Neural progenitor cell (in vitro differentiated cells): ENCODE measurements around the gene MKI67. TPM values are rescaled to one million over a fixed set of nuclear protein-coding genes. Genes with fewer than 3 reads are reported as not detected.

Experiments
- DNase-seq: peaks from one replicate; pipeline ENCODE4 v3.0.0-alpha.2; 2016; ENCODE audit warnings: low spot score
- H2AFZ ChIP-seq: fragments of 200-600 bp; sonication (generic); replicated peaks from 2 replicates; pipeline ENCODE4 v1.6.1; 2016; ENCODE audit warnings: antibody characterized with exemption
- H3F3A ChIP-seq: fragments of 200-600 bp; sonication (generic); 2 replicates; pipeline ENCODE4 v1.6.1; 2016; ENCODE audit warnings: antibody characterized with exemption, low read depth
- H3K27ac ChIP-seq: fragments of 200-600 bp; sonication (generic); 2 replicates; pipeline ENCODE4 v1.5.1; 2016; ENCODE audit warnings: mild to moderate bottlenecking
- H3K27me3 ChIP-seq: fragments of 200-600 bp; sonication (generic); 2 replicates; pipeline ENCODE4 v1.6.1; 2016; ENCODE audit warnings: mild to moderate bottlenecking, moderate library complexity
- H3K36me3 ChIP-seq: fragments of 200-600 bp; sonication (generic); 2 replicates; pipeline ENCODE4 v1.5.1; 2016
- H3K4me1 ChIP-seq: fragments of 200-600 bp; sonication (generic); 2 replicates; pipeline ENCODE4 v1.6.1; 2016; ENCODE audit warnings: mixed run types
- H3K4me2 ChIP-seq: fragments of 200-600 bp; sonication (generic); 2 replicates; pipeline ENCODE4 v1.6.1; 2016
- H3K4me3 ChIP-seq: fragments of 200-600 bp; sonication (generic); 2 replicates; pipeline ENCODE4 v1.5.1; 2016
- H3K79me2 ChIP-seq: fragments of 200-600 bp; sonication (generic); 2 replicates; pipeline ENCODE4 v1.6.1; 2016; ENCODE audit warnings: low read depth
- H3K9ac ChIP-seq: fragments of 200-600 bp; sonication (generic); 2 replicates; pipeline ENCODE4 v1.6.1; 2016
- H3K9me3 ChIP-seq: fragments of 200-600 bp; sonication (generic); 2 replicates; pipeline ENCODE4 v1.5.1; 2016; ENCODE audit warnings: low read depth
- H4K20me1 ChIP-seq: fragments of 200-600 bp; sonication (generic); 2 replicates; pipeline ENCODE4 v1.6.1; 2016; ENCODE audit warnings: low read depth
- H3K27ac Mint-ChIP-seq: 3 replicates; pipeline ENCODE4 v1.8.0; 2021; ENCODE audit warnings: mixed read lengths
- H3K27me3 Mint-ChIP-seq: 2 replicates; pipeline ENCODE4 v1.8.0; 2022; ENCODE audit warnings: low read depth, mild to moderate bottlenecking, inconsistent platforms, moderate library complexity, mixed read lengths; ENCODE audit not compliant: insufficient read depth
- H3K36me3 Mint-ChIP-seq: 3 replicates; pipeline ENCODE4 v1.8.0; 2021; ENCODE audit warnings: mixed read lengths
- H3K4me1 Mint-ChIP-seq: 3 replicates; pipeline ENCODE4 v1.8.0; 2021; ENCODE audit warnings: mixed read lengths
- H3K4me3 Mint-ChIP-seq: 3 replicates; pipeline ENCODE4 v1.8.0; 2021; ENCODE audit warnings: mild to moderate bottlenecking, moderate library complexity, mixed read lengths
- H3K9me3 Mint-ChIP-seq: 3 replicates; pipeline ENCODE4 v1.8.0; 2020; ENCODE audit warnings: mixed read lengths
- EZH2 ChIP-seq: fragments of 200-600 bp; sonication (generic); IDR thresholded peaks from 2 replicates; pipeline ENCODE4 v1.6.1; 2017; ENCODE audit warnings: antibody characterized with exemption, mild to moderate bottlenecking, moderate library complexity
- EZH2phosphoT487 ChIP-seq: fragments of 200-600 bp; sonication (generic); IDR thresholded peaks from 2 replicates; pipeline ENCODE4 v1.6.1; 2017; ENCODE audit warnings: antibody characterized with exemption
- total RNA-seq: library from RNA; depleted of rRNA; stranded (reverse); fragments of >200 nt; gene quantifications from 2 replicates; pipeline ENCODE4 v1.2.3, GENCODE V29; 2015; ENCODE audit warnings: low replicate concordance
- TF ChIP-seq, protein P1 (sequence below): fragments of 200-600 bp; sonication (generic); IDR thresholded peaks from 2 replicates; pipeline ENCODE4 v1.5.1; 2017; ENCODE audit warnings: antibody characterized with exemption, mild to moderate bottlenecking

Gene MKI67
- total RNA-seq, 1 donor from 2014 or later = 65.8 TPM

GRCh38 chr10:128054163-128054970 is 71.9 kb downstream of the MKI67 start:
- DNase-seq = no peak
- Mint-ChIP-seq H3K27me3 (no peaks in the 10 kb centered on the region), H3K36me3 (no peaks in the 10 kb centered on the region), H3K27ac (no peak overlapping the region), H3K4me1 (no peaks in the 10 kb centered on the region), H3K4me3 (no peak overlapping the region), H3K9me3 (no peaks in the 10 kb centered on the region)
- Histone ChIP-seq H3K4me2 (no peak overlapping the region), H3K36me3 (no peaks in the 10 kb centered on the region), H3K4me3 (no peak overlapping the region), H3K9ac (no peak overlapping the region), H3K27me3 (no peaks in the 10 kb centered on the region), H3K27ac (no peak overlapping the region), H3K9me3 (no peaks in the 10 kb centered on the region), H3K4me1 (no peaks in the 10 kb centered on the region), H4K20me1 (no peaks in the 10 kb centered on the region), H3F3A (no peaks in the 10 kb centered on the region), H3K79me2 (no peaks in the 10 kb centered on the region), H2AFZ (no peak overlapping the region)
- no peak for TF ChIP-seq EZH2phosphoT487
- TF ChIP-seq EZH2 = no peak
- TF ChIP-seq, protein P1, sequence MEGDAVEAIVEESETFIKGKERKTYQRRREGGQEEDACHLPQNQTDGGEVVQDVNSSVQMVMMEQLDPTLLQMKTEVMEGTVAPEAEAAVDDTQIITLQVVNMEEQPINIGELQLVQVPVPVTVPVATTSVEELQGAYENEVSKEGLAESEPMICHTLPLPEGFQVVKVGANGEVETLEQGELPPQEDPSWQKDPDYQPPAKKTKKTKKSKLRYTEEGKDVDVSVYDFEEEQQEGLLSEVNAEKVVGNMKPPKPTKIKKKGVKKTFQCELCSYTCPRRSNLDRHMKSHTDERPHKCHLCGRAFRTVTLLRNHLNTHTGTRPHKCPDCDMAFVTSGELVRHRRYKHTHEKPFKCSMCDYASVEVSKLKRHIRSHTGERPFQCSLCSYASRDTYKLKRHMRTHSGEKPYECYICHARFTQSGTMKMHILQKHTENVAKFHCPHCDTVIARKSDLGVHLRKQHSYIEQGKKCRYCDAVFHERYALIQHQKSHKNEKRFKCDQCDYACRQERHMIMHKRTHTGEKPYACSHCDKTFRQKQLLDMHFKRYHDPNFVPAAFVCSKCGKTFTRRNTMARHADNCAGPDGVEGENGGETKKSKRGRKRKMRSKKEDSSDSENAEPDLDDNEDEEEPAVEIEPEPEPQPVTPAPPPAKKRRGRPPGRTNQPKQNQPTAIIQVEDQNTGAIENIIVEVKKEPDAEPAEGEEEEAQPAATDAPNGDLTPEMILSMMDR = no peak

GRCh38 chr10:128053356-128053755 is 72.9 kb downstream of the MKI67 start:
- TF ChIP-seq EZH2 (no peak), EZH2phosphoT487 (no peak)
- no peaks in the 10 kb centered on the region for H3K4me1 Mint-ChIP-seq
- Histone ChIP-seq H3K27ac (no peak overlapping the region), H3K9me3 (no peaks in the 10 kb centered on the region), H3K4me3 (no peak overlapping the region), H3K9ac (no peak overlapping the region), H3F3A (no peaks in the 10 kb centered on the region), H4K20me1 (no peaks in the 10 kb centered on the region), H3K4me1 (no peaks in the 10 kb centered on the region), H3K27me3 (no peaks in the 10 kb centered on the region), H3K79me2 (no peaks in the 10 kb centered on the region), H3K36me3 (no peaks in the 10 kb centered on the region), H2AFZ (no peak overlapping the region), H3K4me2 (no peak overlapping the region)
- H3K9me3 Mint-ChIP-seq = no peaks in the 10 kb centered on the region
- no peaks in the 10 kb centered on the region for H3K36me3 Mint-ChIP-seq
- H3K4me3 Mint-ChIP-seq = no peak overlapping the region
- H3K27me3 Mint-ChIP-seq = no peaks in the 10 kb centered on the region
- no peak for DNase-seq
- H3K27ac Mint-ChIP-seq = no peak overlapping the region

DNA sequence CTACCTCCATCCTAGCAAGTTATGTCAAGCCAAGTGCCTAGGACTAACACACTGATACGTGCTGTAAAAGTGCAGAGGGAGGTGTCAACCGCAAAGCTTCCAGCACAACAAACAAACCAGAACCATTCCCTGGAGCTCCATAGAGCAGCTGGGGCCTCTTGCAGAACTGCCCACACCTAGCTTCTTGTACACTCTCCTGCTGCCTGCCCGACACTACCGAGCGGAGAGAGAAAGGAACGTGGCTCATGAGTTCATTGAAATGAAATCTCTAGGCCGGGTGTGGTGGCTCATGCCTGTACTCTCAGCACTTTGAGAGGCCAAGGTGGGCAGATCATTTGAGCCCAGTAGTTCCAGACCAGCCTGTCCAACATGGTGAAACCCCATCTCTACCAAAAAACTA is 73.5 kb downstream of the MKI67 start:
- Histone ChIP-seq H3K4me3 (no peak overlapping the region), H3K4me2 (no peak overlapping the region), H3K9ac (no peak overlapping the region), H3K4me1 (no peaks in the 10 kb centered on the region), H3F3A (no peaks in the 10 kb centered on the region), H3K9me3 (no peaks in the 10 kb centered on the region), H2AFZ (no peak overlapping the region), H3K79me2 (no peaks in the 10 kb centered on the region), H3K27me3 (no peaks in the 10 kb centered on the region), H3K36me3 (no peaks in the 10 kb centered on the region), H4K20me1 (no peaks in the 10 kb centered on the region), H3K27ac (no peak overlapping the region)
- DNase-seq = no peak
- no peaks in the 10 kb centered on the region for H3K9me3 Mint-ChIP-seq
- H3K27ac Mint-ChIP-seq = no peak overlapping the region
- H3K4me1 Mint-ChIP-seq = no peaks in the 10 kb centered on the region
- H3K36me3 Mint-ChIP-seq = no peaks in the 10 kb centered on the region
- TF ChIP-seq EZH2 = no peak
- TF ChIP-seq, protein P1 = no peak
- TF ChIP-seq EZH2phosphoT487 = no peak
- no peak overlapping the region for H3K4me3 Mint-ChIP-seq
- no peaks in the 10 kb centered on the region for H3K27me3 Mint-ChIP-seq

GRCh38 chr10:128051548-128051947 is 74.7 kb downstream of the MKI67 start:
- H2AFZ ChIP-seq = no peak overlapping the region
- H4K20me1 ChIP-seq = no peaks in the 10 kb centered on the region
- Mint-ChIP-seq H3K27ac (no peak overlapping the region), H3K27me3 (no peaks in the 10 kb centered on the region), H3K4me3 (no peak overlapping the region), H3K4me1 (no peaks in the 10 kb centered on the region), H3K9me3 (no peaks in the 10 kb centered on the region), H3K36me3 (no peaks in the 10 kb centered on the region)
- no peaks in the 10 kb centered on the region for H3K9me3 ChIP-seq
- H3K9ac ChIP-seq = no peak overlapping the region
- no peak overlapping the region for H3K27ac ChIP-seq
- H3K79me2 ChIP-seq = no peaks in the 10 kb centered on the region
- DNase-seq = no peak
- no peaks in the 10 kb centered on the region for H3F3A ChIP-seq
- no peak overlapping the region for H3K4me2 ChIP-seq
- H3K36me3 ChIP-seq = no peaks in the 10 kb centered on the region
- no peak overlapping the region for H3K4me3 ChIP-seq
- no peaks in the 10 kb centered on the region for H3K4me1 ChIP-seq
- TF ChIP-seq EZH2 (no peak), EZH2phosphoT487 (no peak)
- TF ChIP-seq, protein P1 = no peak
- no peaks in the 10 kb centered on the region for H3K27me3 ChIP-seq
